ENCODE data around the gene APBB3.

APBB3 gene

GRCh38 chr5:140556438-140556837 lies 8.0 kb downstream of the APBB3 start:
- TF ChIP-seq FOXP2 (optimal IDR thresholded peaks at IDR 0.05; ENCODE audit: borderline replicate concordance, extremely low read depth, extremely low read length, insufficient read depth) (no peak), POLR2AphosphoS5 (IDR thresholded peaks at IDR 0.05; ENCODE audit: low read depth, low read length) (no peak)

- TF ChIP-seq TAF1 (IDR thresholded peaks at IDR 0.05; ENCODE audit: borderline replicate concordance, insufficient read depth, low read length) = no peak
- TF ChIP-seq SIN3A (IDR thresholded peaks at IDR 0.05; ENCODE audit: borderline replicate concordance, insufficient read depth, low read length) = no peak
- TF ChIP-seq, protein P1, sequence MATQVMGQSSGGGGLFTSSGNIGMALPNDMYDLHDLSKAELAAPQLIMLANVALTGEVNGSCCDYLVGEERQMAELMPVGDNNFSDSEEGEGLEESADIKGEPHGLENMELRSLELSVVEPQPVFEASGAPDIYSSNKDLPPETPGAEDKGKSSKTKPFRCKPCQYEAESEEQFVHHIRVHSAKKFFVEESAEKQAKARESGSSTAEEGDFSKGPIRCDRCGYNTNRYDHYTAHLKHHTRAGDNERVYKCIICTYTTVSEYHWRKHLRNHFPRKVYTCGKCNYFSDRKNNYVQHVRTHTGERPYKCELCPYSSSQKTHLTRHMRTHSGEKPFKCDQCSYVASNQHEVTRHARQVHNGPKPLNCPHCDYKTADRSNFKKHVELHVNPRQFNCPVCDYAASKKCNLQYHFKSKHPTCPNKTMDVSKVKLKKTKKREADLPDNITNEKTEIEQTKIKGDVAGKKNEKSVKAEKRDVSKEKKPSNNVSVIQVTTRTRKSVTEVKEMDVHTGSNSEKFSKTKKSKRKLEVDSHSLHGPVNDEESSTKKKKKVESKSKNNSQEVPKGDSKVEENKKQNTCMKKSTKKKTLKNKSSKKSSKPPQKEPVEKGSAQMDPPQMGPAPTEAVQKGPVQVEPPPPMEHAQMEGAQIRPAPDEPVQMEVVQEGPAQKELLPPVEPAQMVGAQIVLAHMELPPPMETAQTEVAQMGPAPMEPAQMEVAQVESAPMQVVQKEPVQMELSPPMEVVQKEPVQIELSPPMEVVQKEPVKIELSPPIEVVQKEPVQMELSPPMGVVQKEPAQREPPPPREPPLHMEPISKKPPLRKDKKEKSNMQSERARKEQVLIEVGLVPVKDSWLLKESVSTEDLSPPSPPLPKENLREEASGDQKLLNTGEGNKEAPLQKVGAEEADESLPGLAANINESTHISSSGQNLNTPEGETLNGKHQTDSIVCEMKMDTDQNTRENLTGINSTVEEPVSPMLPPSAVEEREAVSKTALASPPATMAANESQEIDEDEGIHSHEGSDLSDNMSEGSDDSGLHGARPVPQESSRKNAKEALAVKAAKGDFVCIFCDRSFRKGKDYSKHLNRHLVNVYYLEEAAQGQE (IDR thresholded peaks at IDR 0.05; ENCODE audit: insufficient read depth in 1 of 2, low read depth in 2 of 2, low read length in 2 of 2) = no peak
Observed at GRCh38 chr5:140555747-140556312, 8.6 kb downstream of the APBB3 start.

DNA sequence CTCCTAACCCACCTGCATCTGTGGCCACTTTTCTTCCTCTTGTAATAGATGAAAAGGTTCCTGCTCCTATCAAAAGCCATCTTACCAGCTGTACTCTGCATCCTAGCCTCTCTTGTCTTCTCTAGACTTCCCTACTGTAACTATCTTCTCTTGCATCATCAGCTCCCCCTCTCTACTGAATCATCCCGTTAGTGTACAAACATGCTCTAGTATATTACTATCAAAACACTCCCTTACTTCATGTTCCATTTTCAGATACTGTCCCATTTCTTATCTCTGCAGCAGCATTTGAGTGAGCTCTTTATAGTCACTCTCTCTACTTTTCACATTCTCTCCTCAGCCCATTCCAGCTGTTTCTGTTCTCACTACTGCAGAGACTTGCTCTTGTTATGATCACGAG lies 9.9 kb downstream of the APBB3 start:
- TF ChIP-seq SIN3A (IDR thresholded peaks at IDR 0.05; ENCODE audit: borderline replicate concordance, insufficient read depth, low read length) (no peak), POLR2AphosphoS5 (IDR thresholded peaks at IDR 0.05; ENCODE audit: low read depth, low read length) (no peak), FOXP2 (optimal IDR thresholded peaks at IDR 0.05; ENCODE audit: borderline replicate concordance, extremely low read depth, extremely low read length, insufficient read depth) (no peak), TAF1 (IDR thresholded peaks at IDR 0.05; ENCODE audit: borderline replicate concordance, insufficient read depth, low read length) (no peak)
- TF ChIP-seq, protein P1 (IDR thresholded peaks at IDR 0.05; ENCODE audit: insufficient read depth in 1 of 2, low read depth in 2 of 2, low read length in 2 of 2) = no peak

GRCh38 chr5:140553657-140554056 lies 10.7 kb downstream of the APBB3 start:
- TF ChIP-seq FOXP2 (optimal IDR thresholded peaks at IDR 0.05; ENCODE audit: borderline replicate concordance, extremely low read depth, extremely low read length, insufficient read depth) (no peak), TAF1 (IDR thresholded peaks at IDR 0.05; ENCODE audit: borderline replicate concordance, insufficient read depth, low read length) (no peak), SIN3A (IDR thresholded peaks at IDR 0.05; ENCODE audit: borderline replicate concordance, insufficient read depth, low read length) (no peak), POLR2AphosphoS5 (IDR thresholded peaks at IDR 0.05; ENCODE audit: low read depth, low read length) (no peak; the same call in 1 of the 2 replicates)
- TF ChIP-seq, protein P1 (IDR thresholded peaks at IDR 0.05; ENCODE audit: insufficient read depth in 1 of 2, low read depth in 2 of 2, low read length in 2 of 2) = no peak

DNA sequence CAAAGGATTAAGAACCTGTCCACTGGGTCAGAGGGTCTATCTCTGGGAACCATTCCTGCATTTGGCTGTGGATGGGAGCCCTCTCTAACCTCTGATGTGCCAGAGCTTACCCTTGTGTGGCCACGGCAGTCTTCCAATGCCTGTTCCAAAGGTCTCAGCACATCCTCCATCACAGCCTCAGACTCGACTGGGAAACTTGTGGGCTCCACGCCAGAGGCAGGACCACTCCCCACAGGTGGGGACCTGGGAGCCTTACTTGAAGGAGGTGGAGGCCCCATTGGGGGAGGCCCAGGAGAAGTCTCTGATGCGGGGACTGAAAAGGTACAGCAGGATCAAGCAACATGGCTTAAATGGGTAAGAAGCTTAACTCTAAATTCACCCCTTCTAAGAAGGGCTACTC lies 12.5 kb downstream of the APBB3 start:
- no peak for TF ChIP-seq POLR2AphosphoS5 (IDR thresholded peaks at IDR 0.05; ENCODE audit: low read depth, low read length)
- TF ChIP-seq FOXP2 (optimal IDR thresholded peaks at IDR 0.05; ENCODE audit: borderline replicate concordance, extremely low read depth, extremely low read length, insufficient read depth) = no peak
- TF ChIP-seq SIN3A (IDR thresholded peaks at IDR 0.05; ENCODE audit: borderline replicate concordance, insufficient read depth, low read length) = no peak
- no peak for TF ChIP-seq TAF1 (IDR thresholded peaks at IDR 0.05; ENCODE audit: borderline replicate concordance, insufficient read depth, low read length)
- TF ChIP-seq, protein P1 (IDR thresholded peaks at IDR 0.05; ENCODE audit: insufficient read depth in 1 of 2, low read depth in 2 of 2, low read length in 2 of 2) = no peak
